Stimulated activated CD8-positive, alpha-beta memory T cell treated with anti-CD3 and anti-CD28 coated beads, Interleukin-15, amount 100 ng/mL, for 48 hours (primary cell): ENCODE measurements around the gene JOSD2.
"Not testable (repeated sequence)": the region's sequence is repeated elsewhere in the genome, so short reads cannot be mapped to it uniquely, and the experiment has no call there.

ENCODE experiments used
- DNase-seq, 2 donors: peaks; one replicate each; pipeline ENCODE4 v3.0.0-alpha.2; 2020; ENCODE audit warnings: low read depth in 2 of 2

JOSD2 gene

DNA sequence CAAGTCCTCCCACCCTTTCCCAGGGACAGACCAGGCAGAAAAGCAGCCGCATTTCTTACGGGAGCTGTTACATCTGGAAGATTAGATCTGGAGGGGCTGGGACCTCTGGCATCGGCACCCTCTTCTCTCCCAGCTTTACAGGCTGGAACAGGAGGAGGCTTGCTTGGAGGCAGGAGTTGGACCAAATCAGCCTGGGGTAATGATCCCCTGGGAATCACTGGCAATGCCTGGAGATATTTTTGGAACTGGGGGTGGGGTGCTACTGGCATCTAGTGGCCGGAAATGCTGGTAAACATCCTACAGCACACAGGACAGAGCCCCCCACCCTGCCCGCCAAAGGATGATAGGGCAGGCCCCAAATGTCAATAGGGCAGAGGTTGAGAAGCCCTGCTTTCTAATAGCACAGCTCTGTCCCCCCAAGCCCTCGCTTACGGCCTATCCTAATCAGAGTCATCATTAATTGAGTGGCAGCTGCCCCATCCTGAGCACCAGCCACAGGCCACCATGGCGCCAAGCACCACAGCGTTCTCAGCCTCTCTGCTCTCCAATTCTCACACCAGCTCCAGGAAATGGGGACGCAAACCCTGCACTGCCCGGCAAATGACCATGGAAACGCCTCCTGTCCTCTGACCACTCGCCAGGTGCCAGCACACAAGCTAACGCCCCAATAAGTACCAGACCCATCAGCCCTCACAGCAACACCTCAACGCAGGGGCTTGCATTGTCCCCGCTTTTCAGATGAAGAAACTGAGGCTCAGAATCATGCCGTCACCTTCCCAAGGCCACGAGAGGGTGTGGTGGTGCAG is 36.6 kb upstream of the JOSD2 start:
- no peak for DNase-seq

DNA sequence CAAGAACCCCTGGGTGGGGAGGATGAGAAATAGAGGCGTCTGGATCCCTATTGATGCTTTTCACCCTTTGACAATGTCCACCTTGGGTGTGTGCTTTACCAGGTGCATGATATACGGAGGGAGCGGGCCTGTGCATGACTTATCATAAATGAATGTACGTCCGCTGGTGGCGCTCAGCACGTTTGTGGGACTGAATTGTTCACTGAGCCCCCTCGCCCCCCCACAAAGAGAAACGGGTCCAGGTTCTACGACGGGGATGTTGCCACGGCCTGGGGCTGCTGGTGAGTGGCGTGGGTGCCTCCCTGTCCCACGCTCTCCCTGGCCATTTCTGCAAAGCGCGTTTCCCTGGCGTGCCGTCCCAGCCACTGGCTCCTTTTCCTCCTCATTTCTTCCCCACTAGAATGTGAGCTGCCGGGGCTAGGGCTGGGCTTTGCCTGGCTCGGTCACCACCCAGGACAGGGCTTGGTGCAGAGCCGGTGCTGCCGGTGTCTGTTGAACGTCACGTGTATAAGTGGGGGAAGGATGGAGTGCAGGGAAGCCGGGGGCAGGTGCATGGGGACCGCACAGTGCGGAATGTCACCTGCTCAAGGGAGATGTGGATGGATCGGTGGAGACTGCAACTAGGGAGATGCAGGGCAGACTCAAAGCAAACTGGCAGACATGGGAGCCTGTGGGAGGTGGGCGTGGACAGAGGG is 35.7 kb upstream of the JOSD2 start:
- no peak for DNase-seq

DNA sequence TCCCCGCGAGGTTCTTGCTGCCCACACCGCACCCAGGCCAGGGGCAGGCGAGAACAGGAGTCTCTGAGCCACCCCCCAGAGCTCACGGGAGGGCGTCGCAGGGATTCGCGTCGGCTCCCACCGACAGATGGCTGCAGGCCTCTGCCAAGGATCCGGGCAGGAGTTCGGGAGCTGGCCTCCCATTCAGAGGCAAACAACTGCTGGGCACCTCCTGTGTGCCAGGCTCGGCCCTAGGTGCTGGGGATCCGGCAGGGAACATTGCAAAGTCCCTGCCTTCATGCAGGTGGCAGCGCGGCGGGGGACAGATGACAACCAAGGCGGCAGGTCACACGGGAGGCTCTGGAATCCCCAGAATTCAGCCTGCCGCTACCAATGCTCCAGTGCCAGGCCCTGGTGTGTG is 32.0 kb upstream of the JOSD2 start:
- DNase-seq = no peak

DNA sequence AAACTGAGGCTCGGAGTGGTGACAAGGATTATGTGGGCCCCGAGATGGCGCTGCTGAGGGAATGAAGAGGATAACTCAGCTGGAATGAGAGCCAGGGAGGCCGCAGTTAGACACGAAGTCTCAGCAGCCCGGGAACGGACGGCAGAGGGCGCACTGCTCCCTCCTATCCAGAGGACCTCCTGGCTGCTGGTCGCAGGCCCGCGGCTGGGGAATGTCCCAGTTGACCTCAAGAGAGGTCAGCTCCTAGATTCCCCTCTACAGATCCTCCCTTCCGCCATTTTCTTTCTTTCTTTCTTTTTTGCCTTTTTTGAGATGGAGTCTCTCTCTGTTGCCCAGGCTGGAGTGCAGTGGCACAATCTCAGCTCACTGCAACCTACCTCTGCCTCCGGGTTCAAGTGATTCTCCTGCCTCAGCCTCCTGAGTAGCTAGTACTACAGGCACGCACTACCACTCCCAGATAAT is 26.8 kb upstream of the JOSD2 start:
- peak; percentile 49 to 55 for DNase-seq

DNA sequence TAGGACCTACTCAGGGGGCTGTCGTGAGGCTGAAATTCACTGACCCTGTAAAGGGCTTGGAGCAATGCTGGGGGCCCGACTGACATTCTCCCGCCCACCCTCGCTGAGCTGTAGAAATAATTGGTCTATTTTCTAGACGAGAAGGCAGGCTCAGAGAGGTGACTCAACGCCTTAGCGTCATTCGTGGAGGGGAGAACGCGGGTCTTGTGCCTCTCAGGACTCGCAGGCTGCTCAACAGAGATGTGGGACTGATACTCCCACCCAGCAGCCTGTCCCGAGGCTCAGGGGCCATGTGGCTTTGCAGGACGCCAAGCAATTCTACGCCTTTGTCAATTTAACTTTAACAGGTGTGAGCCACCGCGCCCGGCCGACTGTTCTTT is 26.3 kb upstream of the JOSD2 start:
- no peak for DNase-seq

DNA sequence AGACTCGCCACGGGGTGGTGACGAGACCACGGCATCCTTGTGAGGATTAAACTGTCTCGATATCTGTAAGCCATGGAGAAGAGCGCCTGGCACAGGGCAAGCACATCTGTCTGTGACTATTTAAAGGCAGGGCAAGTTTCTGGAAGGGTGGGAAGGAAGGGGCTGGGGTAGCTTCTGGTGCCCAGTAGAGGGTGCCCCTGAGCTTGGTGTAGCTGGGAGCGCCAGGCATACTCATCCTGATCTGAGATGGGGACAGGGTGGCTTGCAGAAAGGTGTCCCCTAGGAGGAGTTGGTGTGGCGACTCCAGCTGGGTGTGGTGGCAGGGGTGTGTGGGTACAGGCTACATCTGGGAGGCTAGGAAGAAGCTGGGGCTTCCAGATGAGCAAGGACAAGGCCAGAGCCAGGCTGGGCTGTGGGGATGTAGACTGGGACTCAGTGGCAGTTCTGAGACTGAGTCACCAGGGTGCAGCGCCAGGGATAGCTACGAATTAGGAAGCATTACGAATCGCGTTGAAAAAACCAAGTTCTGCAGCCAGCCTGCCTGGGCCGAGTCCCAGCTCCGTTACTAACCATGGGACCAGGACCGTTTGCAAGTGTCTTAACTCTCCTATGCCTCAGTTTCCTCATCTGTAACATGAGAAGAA is 25.8 kb upstream of the JOSD2 start:
- no peak for DNase-seq

DNA sequence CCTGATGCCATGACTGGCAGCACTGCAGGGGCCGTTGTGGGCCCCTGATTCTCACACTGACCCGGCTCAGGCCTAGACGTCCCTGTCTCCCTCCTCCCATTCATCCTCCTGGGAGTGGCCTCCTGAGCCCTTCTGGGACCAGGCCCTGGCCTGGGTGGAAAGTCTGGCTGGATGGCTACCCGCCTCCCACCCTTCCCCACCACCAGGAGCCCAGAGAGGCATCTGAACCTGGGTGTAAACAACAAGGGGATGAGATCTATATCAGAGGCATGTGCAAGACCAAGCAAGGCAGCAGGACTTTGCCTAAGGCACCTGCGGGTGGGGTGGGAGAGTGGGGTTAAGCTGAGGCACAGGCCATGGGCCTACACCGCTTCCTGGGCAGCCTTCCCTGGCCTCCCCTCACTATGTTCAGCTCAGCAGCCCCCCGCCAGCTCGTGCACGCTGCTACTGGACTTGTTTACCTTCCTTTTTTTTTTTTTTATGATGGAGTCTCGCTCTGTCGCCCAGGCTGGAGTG is 24.7 kb upstream of the JOSD2 start:
- DNase-seq = no peak

DNA sequence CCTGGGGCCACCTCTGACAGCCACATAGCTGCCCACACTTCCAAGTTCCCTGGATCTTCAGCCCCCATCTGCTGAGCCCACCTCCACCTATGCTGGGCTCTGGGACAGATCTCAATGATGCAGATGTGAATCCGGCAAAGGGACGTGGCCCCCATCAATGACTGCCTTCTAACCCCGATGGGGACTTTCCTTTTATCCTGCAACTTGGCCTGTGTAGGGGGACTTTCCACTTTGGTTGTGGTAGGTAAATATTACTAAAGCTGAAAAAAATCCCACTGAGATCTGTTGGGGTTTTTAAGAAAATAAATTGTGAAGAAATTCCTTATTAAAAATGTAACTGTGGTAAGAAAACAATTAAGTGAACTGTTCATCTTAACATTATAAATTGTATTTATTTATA is 23.5 kb upstream of the JOSD2 start:
- DNase-seq = no peak

DNA sequence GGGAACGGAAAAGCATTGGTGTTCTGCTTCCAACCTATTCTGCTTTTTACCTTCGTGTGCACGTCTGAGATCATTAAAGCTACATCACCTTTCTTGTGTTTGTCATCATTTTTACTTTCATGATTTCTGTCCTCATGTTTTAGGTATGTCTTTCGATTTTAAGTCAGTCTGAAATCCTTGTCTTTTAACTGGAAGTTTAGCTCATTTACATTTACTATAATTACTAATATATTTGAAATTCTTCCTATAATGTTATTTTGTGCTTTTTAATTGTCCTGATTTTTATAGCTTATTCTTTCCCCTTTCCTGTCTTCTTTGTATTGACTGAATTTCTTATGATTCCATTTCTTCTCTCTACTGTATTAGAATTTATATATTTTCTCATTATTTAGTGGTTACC is 22.0 kb upstream of the JOSD2 start:
- DNase-seq = no peak

DNA sequence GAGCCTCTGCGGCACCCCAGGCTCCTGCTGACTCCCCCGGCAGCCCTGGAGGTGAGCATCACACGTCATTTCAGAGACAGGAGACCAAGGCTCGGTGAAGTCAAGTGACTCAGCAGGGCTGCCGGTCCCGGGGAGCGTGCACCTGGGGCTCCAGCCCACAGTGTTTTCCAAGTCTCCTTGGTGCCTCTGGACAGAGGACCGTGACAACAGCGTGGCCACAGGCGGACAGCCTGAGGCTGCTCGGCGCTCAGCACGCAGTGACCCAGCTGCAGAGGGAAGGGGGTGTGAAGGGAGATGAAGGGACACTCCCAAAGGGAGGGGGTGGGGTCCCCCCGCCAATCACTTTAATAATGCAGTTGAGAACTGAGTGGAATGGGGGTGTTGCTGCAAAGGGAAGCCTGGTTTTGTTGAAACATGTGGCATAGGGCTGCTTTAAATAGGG is 20.2 kb upstream of the JOSD2 start:
- no peak for DNase-seq

DNA sequence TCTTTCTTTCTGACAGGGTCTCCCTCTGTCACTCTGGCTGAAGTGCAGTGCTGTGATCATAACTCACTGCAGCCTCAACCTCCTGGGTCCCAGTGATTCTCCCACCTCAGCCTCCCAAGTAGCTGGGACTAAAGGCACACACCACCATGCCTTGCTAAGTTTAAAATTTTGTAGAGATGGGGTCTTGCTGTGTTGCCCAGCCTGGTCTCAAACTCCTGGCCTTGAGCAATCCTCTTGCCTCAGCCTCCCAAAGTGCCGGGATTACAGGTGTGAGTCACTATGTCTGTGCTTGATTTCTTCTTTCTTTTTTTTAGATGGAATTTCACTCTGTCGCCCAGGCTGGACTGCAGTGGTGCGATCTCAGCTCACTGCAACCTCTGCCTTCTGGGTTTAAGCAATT is 17.1 kb upstream of the JOSD2 start:
- DNase-seq = not testable (repeated sequence)

DNA sequence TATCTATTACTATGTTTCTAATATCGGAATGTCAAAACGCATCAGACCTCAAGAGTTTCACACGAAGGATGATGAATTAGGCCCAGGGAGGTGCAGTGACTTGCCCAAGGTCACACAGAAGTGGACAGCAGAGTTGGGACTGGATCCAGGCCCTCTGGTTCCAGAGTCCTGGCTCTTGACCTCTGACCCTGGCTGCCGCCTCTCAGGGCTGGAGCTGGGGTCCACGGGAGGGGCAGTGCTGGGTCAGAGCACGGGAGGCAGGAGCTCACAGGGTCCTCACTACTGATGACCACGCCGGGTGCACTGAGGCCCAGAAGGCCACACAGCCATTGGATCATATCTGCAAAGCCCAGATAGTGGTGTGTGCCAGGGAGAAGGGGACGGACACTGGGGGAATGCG is 11.9 kb upstream of the JOSD2 start:
- DNase-seq = no peak

DNA sequence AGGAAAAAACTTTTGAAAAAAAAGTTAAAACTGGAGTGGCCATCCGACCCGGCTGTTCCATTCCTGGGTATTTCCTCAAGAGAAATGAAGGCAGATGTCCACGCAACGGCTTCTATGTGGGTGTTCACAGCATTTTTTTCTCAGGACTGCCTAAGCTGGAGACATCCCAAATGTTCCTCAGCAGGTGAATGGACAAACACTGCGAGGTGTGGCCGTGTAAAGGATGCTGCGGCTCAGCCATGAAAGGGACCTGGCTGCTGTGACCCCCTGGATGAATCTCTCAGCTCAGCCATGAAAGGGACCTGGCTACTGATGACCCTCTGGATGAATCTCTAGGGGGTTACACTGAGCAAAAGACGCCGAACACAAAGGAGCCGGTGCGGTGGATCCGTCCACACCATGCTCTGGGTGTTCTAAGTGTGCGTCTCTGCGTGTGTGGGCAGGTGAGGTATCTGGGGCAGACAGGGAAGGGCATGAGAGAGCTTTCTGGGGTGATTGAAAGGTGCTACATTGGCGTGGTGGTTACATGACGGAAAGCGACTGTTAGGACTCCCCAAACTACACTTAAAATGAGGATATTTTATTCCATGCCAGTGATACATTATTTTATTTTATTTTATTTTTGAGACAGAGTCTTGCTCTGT is 10.0 kb upstream of the JOSD2 start:
- DNase-seq = no peak

DNA sequence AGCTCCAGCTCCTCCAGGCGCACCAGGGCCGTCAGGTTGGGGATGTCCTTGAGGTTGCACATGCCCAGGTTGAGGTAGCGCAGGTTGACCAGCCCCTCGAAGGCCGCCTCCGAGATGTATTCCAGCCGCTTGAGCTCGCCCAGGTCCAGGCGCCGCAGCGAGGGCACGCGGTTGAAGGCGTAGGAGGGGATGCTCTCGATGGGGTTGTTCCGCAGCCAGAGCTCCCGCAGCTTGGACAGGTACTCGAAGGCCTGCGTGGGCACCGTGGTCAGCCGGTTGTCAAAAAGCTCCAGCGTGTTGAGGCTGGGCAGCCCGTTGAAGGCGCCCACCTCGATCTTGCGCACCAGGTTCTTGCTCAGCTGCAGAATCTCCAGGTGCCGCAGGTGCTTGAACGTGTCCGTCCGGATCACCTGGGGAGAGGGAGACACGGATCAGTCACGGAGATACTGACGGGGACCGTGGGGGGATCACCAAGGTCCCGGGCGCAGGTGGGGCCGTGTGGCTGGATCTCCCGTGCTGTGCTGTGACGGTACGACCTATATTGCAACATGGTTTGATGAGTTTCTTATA is 8.1 kb upstream of the JOSD2 start:
- DNase-seq = no peak

DNA sequence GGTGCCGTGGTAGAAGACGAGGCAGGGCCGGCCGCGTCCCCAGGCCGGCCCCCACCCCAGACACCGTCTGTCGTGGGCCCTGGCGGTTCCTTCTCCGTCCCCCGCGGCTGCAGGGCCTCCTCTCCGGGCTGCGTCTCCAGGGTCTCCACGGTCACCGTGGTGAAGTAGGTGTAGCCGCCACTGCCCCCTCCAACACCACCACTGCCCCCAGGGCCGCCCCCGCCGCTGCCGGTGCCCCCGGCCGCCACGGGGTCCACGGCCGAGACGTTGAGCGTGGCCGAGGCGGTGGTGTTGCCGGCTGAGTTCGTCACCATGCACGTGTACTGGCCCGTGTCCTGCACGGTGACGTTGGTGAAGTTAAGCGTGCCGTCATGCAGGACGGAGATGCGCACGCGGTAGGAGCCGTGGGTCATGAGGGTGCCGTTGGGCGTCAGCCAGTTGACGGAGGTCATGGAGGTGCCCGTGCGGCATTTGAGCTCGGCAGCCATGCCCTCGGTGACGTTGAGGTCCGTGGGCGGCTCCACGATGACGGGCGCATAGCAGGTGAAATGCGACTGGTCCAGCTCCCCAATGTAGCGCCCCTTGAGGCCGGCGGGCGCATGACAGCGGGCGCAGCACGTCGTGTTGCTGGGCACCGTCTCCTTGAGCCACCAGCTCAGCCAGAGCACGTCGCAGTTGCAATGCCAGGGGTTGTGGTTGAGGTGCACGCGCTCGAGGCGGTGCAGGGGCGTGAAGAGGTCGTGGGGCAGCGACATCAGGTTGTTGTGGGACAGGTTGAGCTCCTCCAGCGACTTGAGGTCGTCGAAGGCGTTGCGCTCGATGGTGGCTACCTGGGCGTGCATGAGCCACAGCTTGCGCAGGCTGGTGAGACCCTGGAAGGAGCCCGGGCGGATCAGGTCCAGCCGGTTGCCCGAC is 7.4 kb upstream of the JOSD2 start:
- DNase-seq = no peak

DNA sequence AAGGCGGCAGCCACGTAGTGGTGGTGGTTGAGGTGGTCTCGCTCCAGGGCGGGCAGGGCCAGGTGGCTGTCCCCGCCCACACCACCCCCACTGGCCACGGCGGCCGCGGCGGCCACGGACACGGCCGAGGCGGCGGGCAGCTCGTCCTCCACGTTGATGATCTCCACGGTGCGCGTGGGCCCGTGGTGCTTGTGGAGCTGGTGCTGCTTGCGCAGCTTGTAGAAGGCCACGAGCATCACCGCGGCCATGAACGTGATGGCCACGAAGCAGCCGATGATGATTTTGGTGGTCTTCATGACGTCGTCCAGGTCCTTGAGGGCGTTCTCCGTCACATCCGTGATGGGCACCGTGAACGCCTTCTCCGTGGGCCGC is 6.7 kb upstream of the JOSD2 start:
- no peak for DNase-seq

DNA sequence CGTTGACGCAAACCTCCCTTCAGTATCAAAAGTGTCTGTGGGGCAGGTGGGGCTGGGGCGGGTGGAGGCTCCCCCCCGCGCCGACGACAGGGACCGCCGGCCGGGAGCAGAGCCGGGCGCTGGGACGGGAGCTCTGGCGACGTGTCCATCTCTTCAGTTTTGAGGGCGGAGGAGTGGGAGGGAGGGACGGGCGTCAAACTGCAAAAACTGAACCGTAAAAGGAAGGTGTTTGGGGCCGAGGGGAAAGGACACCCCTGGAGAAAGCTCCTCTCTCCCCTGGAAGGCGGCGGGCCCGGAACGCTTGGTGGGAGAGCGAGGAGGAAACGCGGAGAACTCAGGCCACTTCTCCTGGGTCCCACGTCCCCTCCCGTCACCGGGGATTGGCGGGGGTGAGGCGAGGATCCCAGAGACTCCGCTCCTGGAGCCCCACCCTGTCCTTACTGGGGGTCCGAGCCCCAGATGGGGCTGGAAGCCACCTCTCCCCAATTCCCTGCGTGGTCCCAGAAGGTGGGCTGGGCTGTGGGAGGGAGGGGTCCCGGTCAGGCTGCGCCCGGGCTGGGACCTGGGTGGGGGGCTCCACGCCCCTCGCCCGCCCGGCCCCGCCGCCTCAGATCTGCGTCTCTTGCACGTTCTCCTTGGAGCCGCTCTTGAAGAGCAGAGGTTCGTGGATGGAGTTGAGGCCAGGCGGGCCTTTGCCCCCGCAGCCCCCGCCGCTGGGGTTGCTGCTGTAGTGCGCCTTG is 6.1 kb upstream of the JOSD2 start:
- no peak for DNase-seq

DNA sequence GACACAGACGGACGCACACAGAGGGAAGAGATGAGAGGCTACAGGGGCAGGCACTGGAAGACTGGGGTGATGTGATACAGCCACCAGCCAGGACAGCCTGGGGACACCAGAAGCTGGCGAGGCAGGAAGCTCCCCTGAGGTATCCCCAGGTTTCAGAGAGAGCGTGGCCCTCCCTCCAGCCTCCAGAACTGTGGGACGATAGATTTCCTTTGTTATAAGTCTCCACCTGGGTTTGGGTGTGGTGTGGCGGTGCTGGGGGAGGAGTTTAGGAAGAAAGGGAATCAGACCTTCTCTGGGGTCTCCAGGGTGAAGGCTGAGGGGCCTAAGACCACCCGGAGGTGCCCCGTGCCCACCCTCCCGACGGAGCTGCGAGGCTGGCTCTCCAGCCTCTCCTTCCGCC is 5.5 kb upstream of the JOSD2 start:
- DNase-seq = no peak

DNA sequence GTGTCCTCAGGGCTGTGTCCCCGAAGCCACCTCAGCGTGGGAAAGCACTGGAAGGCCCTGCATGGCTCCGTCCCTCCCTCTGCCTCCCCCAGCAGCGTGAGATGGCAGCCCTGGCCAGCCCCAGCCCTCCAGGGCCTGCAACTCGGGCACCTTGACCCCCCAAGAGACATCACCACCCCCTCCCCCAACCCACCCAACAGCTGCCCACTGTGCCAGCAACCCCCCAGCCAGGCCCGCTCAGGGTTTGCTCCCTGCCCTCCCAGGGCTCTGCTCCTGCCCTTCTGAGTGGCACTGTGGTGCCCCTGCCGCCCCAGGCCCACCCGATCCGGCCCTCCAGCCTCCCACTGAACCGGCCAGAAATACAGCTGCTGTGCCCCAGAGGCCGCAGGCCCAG is 4.2 kb upstream of the JOSD2 start:
- no peak for DNase-seq
